ENCODE measurements around the gene CDO1. TPM values are rescaled to one million over a fixed set of nuclear protein-coding genes. Genes with fewer than 3 reads are reported as not detected.

CDO1 gene
- total and polyA plus RNA-seq, 8 donors: 1.9 to 19.7 (median 5.6) TPM

DNA sequence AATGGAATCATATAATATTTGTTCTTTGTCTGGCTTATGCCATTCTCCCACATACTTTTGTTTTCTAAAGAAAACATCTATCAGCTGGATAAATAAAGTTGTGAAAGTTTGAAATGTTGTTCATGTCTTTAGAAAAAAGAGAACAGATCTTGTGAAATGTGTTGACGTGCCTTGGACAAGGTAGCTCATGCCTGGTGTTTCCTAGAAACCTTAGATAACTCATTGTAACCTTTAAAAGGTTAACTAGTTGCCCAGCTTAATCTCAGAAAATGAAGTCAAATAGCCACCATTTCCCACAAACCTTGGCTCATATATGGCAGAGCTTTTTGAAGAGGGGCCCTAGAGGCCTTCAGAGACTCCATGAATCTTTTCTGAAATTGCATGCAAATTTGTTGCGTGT is 15.3 kb downstream of the CDO1 start:
- no peak for FAIRE-seq
- no peak for TF ChIP-seq CTCF (IDR thresholded peaks at IDR 0.05)
- ATAC-seq: no peak

GRCh38 chr5:115800108-115800507 is 16.4 kb downstream of the CDO1 start:
- intact Hi-C loops (cut with DNase I): no loop called here
- no peak for TF ChIP-seq CTCF (IDR thresholded peaks at IDR 0.05)
- FAIRE-seq (no peak), ATAC-seq (no peak), DNase-seq (no peak)
- Histone ChIP-seq H3K27me3 (no peaks in the 10 kb centered on the region), H3K4me3 (no peak overlapping the region), H3K36me3 (no peaks in the 10 kb centered on the region), H3K9me3 (no peaks in the 10 kb centered on the region), H3K4me1 (peaks cover 0 to 11% (median 5%) of the 10 kb centered on the region in 3 donors), H3K27ac (no peak overlapping the region)
- WGBS, 2 donors: 81 to 82% methylated on average over 2 of the region's 2 CpGs

More for the DNA sequence above, 15.3 kb downstream of the CDO1 start:
- no peak overlapping the region for H3K27ac ChIP-seq
- H3K4me3 ChIP-seq: no peak overlapping the region
- H3K4me1 ChIP-seq: peaks cover 0 to 11% (median 5%) of the 10 kb centered on the region in 3 donors
- no peak for DNase-seq
- H3K9me3 ChIP-seq: no peaks in the 10 kb centered on the region
- no peaks in the 10 kb centered on the region for H3K27me3 ChIP-seq
- no peaks in the 10 kb centered on the region for H3K36me3 ChIP-seq
- 93 to 95% methylated on average over 2 of the region's 2 CpGs for WGBS, 2 donors
- intact Hi-C loops (cut with DNase I): no loop called here

DNA sequence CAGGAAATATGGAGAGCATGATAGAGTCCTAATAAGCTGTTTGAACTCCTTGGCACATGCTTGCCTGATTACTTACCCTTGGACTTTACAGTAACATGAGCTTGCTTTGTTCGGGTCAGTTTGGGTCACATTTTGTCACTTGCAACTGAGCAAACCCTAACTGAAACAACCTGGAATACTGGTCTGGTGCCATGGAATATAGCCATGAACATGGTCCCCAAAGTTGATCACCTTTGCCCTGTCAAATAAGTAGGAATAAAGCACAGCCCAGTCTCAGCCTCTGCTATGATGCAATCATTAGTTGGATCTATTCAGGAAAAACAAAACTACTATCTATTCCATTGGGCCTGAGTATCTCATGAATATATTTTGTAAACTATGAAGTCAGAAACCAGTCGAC is 18.2 kb downstream of the CDO1 start:
- TF ChIP-seq CTCF (IDR thresholded peaks at IDR 0.05): no peak
- H3K4me1 ChIP-seq: peaks cover 0 to 11% (median 5%) of the 10 kb centered on the region in 3 donors
- WGBS, 2 donors: 11% methylated on average over 2 of the region's 2 CpGs
- no peaks in the 10 kb centered on the region for H3K9me3 ChIP-seq
- no peaks in the 10 kb centered on the region for H3K27me3 ChIP-seq
- H3K36me3 ChIP-seq: no peaks in the 10 kb centered on the region
- no peak for FAIRE-seq
- intact Hi-C loops (cut with DNase I): no loop called here
- DNase-seq: no peak
- H3K4me3 ChIP-seq: no peak overlapping the region
- ATAC-seq: peak in 3 of 4 donors; percentile 28 to 68 (median 67)
- no peak overlapping the region for H3K27ac ChIP-seq

GRCh38 chr5:115796656-115797055 is 19.8 kb downstream of the CDO1 start:
- 91 to 97% methylated on average over 3 of the region's 3 CpGs for WGBS, 2 donors
- DNase-seq (no peak), FAIRE-seq (no peak), ATAC-seq (no peak)
- Histone ChIP-seq H3K4me3 (no peak overlapping the region), H3K27me3 (no peaks in the 10 kb centered on the region), H3K4me1 (peaks cover 0 to 11% (median 5%) of the 10 kb centered on the region in 3 donors), H3K27ac (no peak overlapping the region), H3K36me3 (no peaks in the 10 kb centered on the region), H3K9me3 (no peaks in the 10 kb centered on the region)
- intact Hi-C loops (cut with DNase I): no loop called here
- no peak for TF ChIP-seq CTCF (IDR thresholded peaks at IDR 0.05)

- TF ChIP-seq CTCF (IDR thresholded peaks at IDR 0.05): no peak
- 92 to 95% methylated on average over 1 of the region's 1 CpG for WGBS, 2 donors
- FAIRE-seq (no peak), DNase-seq (no peak), ATAC-seq (no peak)
- intact Hi-C loops (cut with DNase I): no loop called here
- no peaks in the 10 kb centered on the region for H3K9me3 ChIP-seq
- no peak overlapping the region for H3K27ac ChIP-seq
- no peaks in the 10 kb centered on the region for H3K36me3 ChIP-seq
- H3K27me3 ChIP-seq: no peaks in the 10 kb centered on the region
- peaks cover 0 to 11% (median 5%) of the 10 kb centered on the region in 3 donors for H3K4me1 ChIP-seq
- H3K4me3 ChIP-seq: no peak overlapping the region
Measured at GRCh38 chr5:115795700-115796099, 20.8 kb downstream of the CDO1 start.
